ENCODE data around the gene MOAP1. TPM values are rescaled to one million over a fixed set of nuclear protein-coding genes. Genes with fewer than 3 reads are reported as not detected.
A peak's percentile ranks its signal among the peaks of the same experiment; 100 is the strongest.

The MOAP1 gene
- total and polyA plus RNA-seq, 2 experiments from 2014 or later, result 27.3 to 36.2 TPM

DNA sequence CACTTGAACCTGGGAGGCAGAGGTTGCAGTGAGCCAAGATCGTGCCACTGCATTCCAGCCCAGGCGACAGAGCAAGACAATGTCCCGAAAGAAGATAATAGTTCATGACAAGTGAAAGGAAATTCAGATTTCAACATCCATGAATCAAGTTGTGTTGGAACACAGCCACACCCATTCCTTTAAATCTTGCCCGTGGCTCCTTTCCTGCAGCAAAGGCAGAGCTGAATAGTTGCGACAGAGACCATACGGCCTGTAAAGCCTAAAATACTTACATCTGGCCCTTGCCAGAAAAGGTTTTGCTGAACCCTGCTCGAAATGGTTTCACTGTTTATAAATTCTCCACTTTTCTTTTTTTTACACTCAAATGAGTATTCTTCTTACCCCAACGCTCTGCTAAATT is 51.2 kb downstream of the MOAP1 start:
- Histone ChIP-seq H3K9me3 (ENCODE audit: low read depth) (no peaks in the 10 kb centered on the region), H4K20me1 (ENCODE audit: insufficient read depth, poor library complexity, severe bottlenecking) (no peaks in the 10 kb centered on the region), H3K27me3 (no peaks in the 10 kb centered on the region), H3K79me2 (no peaks in the 10 kb centered on the region), H3K4me1 (ENCODE audit: insufficient read depth) (no peaks in the 10 kb centered on the region), H3K9me2 (replicated peaks; ENCODE audit: insufficient read depth) (no peaks in the 10 kb centered on the region), H3K4me2 (no peak overlapping the region), H3K36me3 (replicated peaks; ENCODE audit: insufficient read depth, low read depth) (no peaks in the 10 kb centered on the region), H3K27ac (no peak overlapping the region), H2AFZ (no peak overlapping the region), H3K4me3 (no peak overlapping the region)
- 48% methylated on average over 8 of the region's 8 CpGs for WGBS (ENCODE audit: low lambda C conversion rate, missing lambda C conversion rate)
- TF ChIP-seq EZH2phosphoT487 (IDR thresholded peaks at IDR 0.05; ENCODE audit: low read depth, severe bottlenecking, unreplicated experiment) (no peak), EZH2 (IDR thresholded peaks at IDR 0.05; ENCODE audit: borderline replicate concordance) (no peak)
- TF ChIP-seq, protein P1, sequence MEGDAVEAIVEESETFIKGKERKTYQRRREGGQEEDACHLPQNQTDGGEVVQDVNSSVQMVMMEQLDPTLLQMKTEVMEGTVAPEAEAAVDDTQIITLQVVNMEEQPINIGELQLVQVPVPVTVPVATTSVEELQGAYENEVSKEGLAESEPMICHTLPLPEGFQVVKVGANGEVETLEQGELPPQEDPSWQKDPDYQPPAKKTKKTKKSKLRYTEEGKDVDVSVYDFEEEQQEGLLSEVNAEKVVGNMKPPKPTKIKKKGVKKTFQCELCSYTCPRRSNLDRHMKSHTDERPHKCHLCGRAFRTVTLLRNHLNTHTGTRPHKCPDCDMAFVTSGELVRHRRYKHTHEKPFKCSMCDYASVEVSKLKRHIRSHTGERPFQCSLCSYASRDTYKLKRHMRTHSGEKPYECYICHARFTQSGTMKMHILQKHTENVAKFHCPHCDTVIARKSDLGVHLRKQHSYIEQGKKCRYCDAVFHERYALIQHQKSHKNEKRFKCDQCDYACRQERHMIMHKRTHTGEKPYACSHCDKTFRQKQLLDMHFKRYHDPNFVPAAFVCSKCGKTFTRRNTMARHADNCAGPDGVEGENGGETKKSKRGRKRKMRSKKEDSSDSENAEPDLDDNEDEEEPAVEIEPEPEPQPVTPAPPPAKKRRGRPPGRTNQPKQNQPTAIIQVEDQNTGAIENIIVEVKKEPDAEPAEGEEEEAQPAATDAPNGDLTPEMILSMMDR (IDR thresholded peaks at IDR 0.05; ENCODE audit: poor library complexity), result no peak
- DNase-seq (ENCODE audit: low spot score), result peak; percentile 62

DNA sequence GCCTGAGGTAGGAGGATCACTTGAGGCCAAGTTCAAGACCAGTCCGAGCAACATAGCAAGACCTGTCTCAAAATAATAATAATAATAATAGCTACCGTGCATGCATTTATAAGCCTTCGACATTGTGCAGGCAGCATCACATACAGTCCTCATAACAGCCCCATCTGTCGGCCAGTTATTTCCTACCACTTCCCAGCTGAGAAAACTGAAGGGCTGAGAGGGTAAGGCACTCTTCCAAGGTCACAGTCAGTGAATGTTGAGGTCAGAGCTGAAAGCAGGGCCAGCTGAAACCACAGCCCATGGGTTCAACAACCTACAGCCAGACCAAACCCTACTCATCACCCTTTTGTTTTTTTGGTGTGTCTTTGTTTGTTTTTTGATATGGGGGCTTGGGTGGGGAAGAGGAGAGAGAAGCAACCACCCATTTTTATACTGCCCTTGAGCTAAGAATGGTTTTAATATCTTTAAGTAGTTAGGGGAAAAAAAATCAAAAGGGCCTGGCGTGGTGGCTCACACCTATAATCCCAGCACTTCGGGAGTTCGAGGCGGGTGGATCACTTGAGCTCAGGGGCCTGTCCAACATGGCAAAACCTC is 52.1 kb downstream of the MOAP1 start:
- TF ChIP-seq EZH2phosphoT487 (IDR thresholded peaks at IDR 0.05; ENCODE audit: low read depth, severe bottlenecking, unreplicated experiment) (no peak), EZH2 (IDR thresholded peaks at IDR 0.05; ENCODE audit: borderline replicate concordance) (no peak)
- TF ChIP-seq, protein P1 (IDR thresholded peaks at IDR 0.05; ENCODE audit: poor library complexity), result peak; percentile 46
- H3K36me3 ChIP-seq (replicated peaks; ENCODE audit: insufficient read depth, low read depth), result no peaks in the 10 kb centered on the region
- DNase-seq (ENCODE audit: low spot score), result peak; percentile 51
- no peaks in the 10 kb centered on the region for H4K20me1 ChIP-seq (ENCODE audit: insufficient read depth, poor library complexity, severe bottlenecking)
- no peaks in the 10 kb centered on the region for H3K79me2 ChIP-seq
- no peaks in the 10 kb centered on the region for H3K9me2 ChIP-seq (replicated peaks; ENCODE audit: insufficient read depth)
- H3K9me3 ChIP-seq (ENCODE audit: low read depth), result no peaks in the 10 kb centered on the region
- H2AFZ ChIP-seq, result no peak overlapping the region
- no peak overlapping the region for H3K27ac ChIP-seq
- no peaks in the 10 kb centered on the region for H3K4me1 ChIP-seq (ENCODE audit: insufficient read depth)
- 71% methylated on average over 8 of the region's 8 CpGs for WGBS (ENCODE audit: low lambda C conversion rate, missing lambda C conversion rate)
- H3K27me3 ChIP-seq, result no peaks in the 10 kb centered on the region
- H3K4me2 ChIP-seq, result no peak overlapping the region
- H3K4me3 ChIP-seq, result no peak overlapping the region

Other genes starting within 250 kb of the MOAP1 start
- gene ITPK1, start 69.0 kb downstream of the MOAP1 start, total RNA-seq, result 55.9 and 66.7 TPM in 2 replicates
- gene ITPK1, start 69.0 kb downstream of the MOAP1 start, polyA plus RNA-seq, result 47.4 and 49.8 TPM in 2 replicates
- gene LYSET, start 420 bp upstream of the MOAP1 start, total RNA-seq, result 17.5 and 17.8 TPM in 2 replicates
- 45.4 and 53.0 TPM in 2 replicates for gene LYSET, start 420 bp upstream of the MOAP1 start, polyA plus RNA-seq
- gene GON7, start 22.2 kb upstream of the MOAP1 start, total RNA-seq, result 22.2 and 22.7 TPM in 2 replicates
- gene GON7, start 22.2 kb upstream of the MOAP1 start, polyA plus RNA-seq, result 13.7 and 17.8 TPM in 2 replicates
- gene UBR7, start 22.4 kb upstream of the MOAP1 start, total RNA-seq, result 14.9 and 16.3 TPM in 2 replicates
- 12.1 and 13.1 TPM in 2 replicates for gene UBR7, start 22.4 kb upstream of the MOAP1 start, polyA plus RNA-seq
- 24.5 and 25.8 TPM in 2 replicates for gene BTBD7, start 148.1 kb upstream of the MOAP1 start, total RNA-seq
- gene BTBD7, start 148.1 kb upstream of the MOAP1 start, polyA plus RNA-seq, result 14.4 and 14.8 TPM in 2 replicates
- gene COX8C, start 162.3 kb upstream of the MOAP1 start, total RNA-seq, result not detected in 2 replicates
- not detected in 2 replicates for gene COX8C, start 162.3 kb upstream of the MOAP1 start, polyA plus RNA-seq
- 0.20 TPM in 2 replicates for gene UNC79, start 246.0 kb upstream of the MOAP1 start, total RNA-seq
- 0.15 and 0.16 TPM in 2 replicates for gene UNC79, start 246.0 kb upstream of the MOAP1 start, polyA plus RNA-seq